Occipital lobe (tissue), 2 donors: ENCODE measurements around the gene ONECUT3. TPM values are rescaled to one million over a fixed set of nuclear protein-coding genes. Genes with fewer than 3 reads are reported as not detected.

ENCODE experiments used
- small RNA-seq: library from RNA; depleted of rRNA; stranded (forward); fragments of <200 nt; gene quantifications from one replicate; pipeline ENCODE3, GENCODE V24; 2014
- total RNA-seq: library from RNA; depleted of rRNA; stranded (reverse); fragments of >200 nt; gene quantifications from one replicate; pipeline ENCODE4 v1.2.3, GENCODE V29; 2014

ONECUT3 gene
- total RNA-seq, 1 donor from 2014 or later, result not detected

Small RNA genes within 50 kb of the gene (small RNA-seq; reads per million reads assigned to genes)
- gene RF00017, result not detected

Other genes with a start within 250 kb of the ONECUT3 start
- gene ADAMTSL5, start 240.5 kb upstream of the ONECUT3 start, total RNA-seq, result not detected
- not detected for gene PLK5, start 229.4 kb upstream of the ONECUT3 start, total RNA-seq
- gene MEX3D, start 185.2 kb upstream of the ONECUT3 start, total RNA-seq, result 58.5 TPM
- 54.7 TPM for gene MBD3, start 160.6 kb upstream of the ONECUT3 start, total RNA-seq
- 39.6 TPM for gene UQCR11, start 148.0 kb upstream of the ONECUT3 start, total RNA-seq
- gene TCF3, start 100.9 kb upstream of the ONECUT3 start, total RNA-seq, result 20.9 TPM
- under 0.01 TPM for gene ATP8B3, start 58.8 kb downstream of the ONECUT3 start, total RNA-seq
- 2.8 TPM for gene REXO1, start 95.0 kb downstream of the ONECUT3 start, total RNA-seq
- gene KLF16, start 110.1 kb downstream of the ONECUT3 start, total RNA-seq, result 3.3 TPM
- 50.5 TPM for gene ABHD17A, start 132.0 kb downstream of the ONECUT3 start, total RNA-seq
- 1.2 TPM for gene ADAT3, start 151.9 kb downstream of the ONECUT3 start, total RNA-seq
- 11.1 TPM for gene SCAMP4, start 151.9 kb downstream of the ONECUT3 start, total RNA-seq
- 38.2 TPM for gene CSNK1G2, start 187.7 kb downstream of the ONECUT3 start, total RNA-seq